Cerebellar nuclear complex (tissue), 1 donor: ENCODE measurements around the gene RRP12.
"Not testable (repeated sequence)": the region's sequence is repeated elsewhere in the genome, so short reads cannot be mapped to it uniquely, and the experiment has no call there.

Experiments used
- DNase-seq, 2 experiments: peaks; one replicate each; lab custom pipeline; 2025; lab: John Stamatoyannopoulos, UW

RRP12 gene

GRCh38 chr10:97367126-97367649 is 34.0 kb downstream of the RRP12 start:
- no peak for DNase-seq

- DNase-seq, result no peak
Measured at GRCh38 chr10:97366572-97366971, 34.6 kb downstream of the RRP12 start.

GRCh38 chr10:97365761-97366351 is 35.3 kb downstream of the RRP12 start:
- no peak for DNase-seq

GRCh38 chr10:97363071-97363470 is 38.1 kb downstream of the RRP12 start:
- DNase-seq, result no peak

GRCh38 chr10:97362310-97363033 is 38.7 kb downstream of the RRP12 start:
- DNase-seq, result no peak

GRCh38 chr10:97361537-97361901 is 39.6 kb downstream of the RRP12 start:
- DNase-seq, result no peak

GRCh38 chr10:97360705-97361536 is 40.2 kb downstream of the RRP12 start:
- no peak for DNase-seq

GRCh38 chr10:97358781-97359180 is 42.4 kb downstream of the RRP12 start:
- no peak for DNase-seq

GRCh38 chr10:97358349-97358748 is 42.8 kb downstream of the RRP12 start:
- no peak for DNase-seq

GRCh38 chr10:97356918-97357317 is 44.2 kb downstream of the RRP12 start:
- DNase-seq, result no peak

- DNase-seq, result no peak
Measured at GRCh38 chr10:97356318-97356914, 44.7 kb downstream of the RRP12 start.

GRCh38 chr10:97355571-97355975 is 45.6 kb downstream of the RRP12 start:
- no peak for DNase-seq

GRCh38 chr10:97353945-97354344 is 47.2 kb downstream of the RRP12 start:
- no peak for DNase-seq

GRCh38 chr10:97349752-97350513 is 51.2 kb downstream of the RRP12 start:
- no peak for DNase-seq

- no peak for DNase-seq
Measured at GRCh38 chr10:97347317-97347716, 53.8 kb downstream of the RRP12 start.

- DNase-seq, result not testable (repeated sequence)
Measured at GRCh38 chr10:97343664-97344063, 57.5 kb downstream of the RRP12 start.

- no peak for DNase-seq
Measured at GRCh38 chr10:97341416-97341815, 59.7 kb downstream of the RRP12 start.

GRCh38 chr10:97338041-97338440 is 63.1 kb downstream of the RRP12 start:
- no peak for DNase-seq

- DNase-seq, result no peak
Measured at GRCh38 chr10:97336942-97337831, 64.0 kb downstream of the RRP12 start.

- DNase-seq, result no peak
Measured at GRCh38 chr10:97336446-97336845, 64.7 kb downstream of the RRP12 start.

- DNase-seq, result no peak
Measured at GRCh38 chr10:97336006-97336405, 65.1 kb downstream of the RRP12 start.
